GM06990 (cell line): Measurements from ENCODE around the gene FOXM1.
A peak's percentile ranks its signal among the peaks of the same experiment; 100 is the strongest.

Experiments used
- DNase-seq: peaks from one replicate; pipeline ENCODE4 v3.0.0-alpha.2; 2011; ENCODE audit not compliant: insufficient read length; ENCODE audit errors: extremely low read depth
- H3K27me3 ChIP-seq: replicated peaks from 2 replicates; pipeline ENCODE4 v1.6.0; 2011; ENCODE audit warnings: low read length; ENCODE audit not compliant: control insufficient read depth, insufficient read depth
- H3K36me3 ChIP-seq: 2 replicates; pipeline ENCODE4 v1.5.1; 2011; ENCODE audit warnings: low read length; ENCODE audit not compliant: control insufficient read depth, insufficient read depth
- H3K4me3 ChIP-seq: replicated peaks from 2 replicates; pipeline ENCODE4 v1.5.1; 2011; ENCODE audit warnings: low read depth, mild to moderate bottlenecking, control low read depth, low read length
- CTCF ChIP-seq: IDR thresholded peaks from 2 replicates; pipeline ENCODE4 v1.5.1; 2011; ENCODE audit warnings: low read length, control low read depth, mild to moderate bottlenecking, inconsistent platforms; ENCODE audit not compliant: insufficient read depth, poor library complexity, severe bottlenecking

Gene FOXM1

GRCh38 chr12:2895511-2895910 is 18.5 kb upstream of the FOXM1 start:
- TF ChIP-seq CTCF: no peak
- no peaks in the 10 kb centered on the region for H3K27me3 ChIP-seq
- no peaks in the 10 kb centered on the region for H3K36me3 ChIP-seq
- no peak for DNase-seq
- no peak overlapping the region for H3K4me3 ChIP-seq

- DNase-seq: no peak
- H3K4me3 ChIP-seq: no peak overlapping the region
- H3K27me3 ChIP-seq: no peaks in the 10 kb centered on the region
- H3K36me3 ChIP-seq: no peaks in the 10 kb centered on the region
- no peak for TF ChIP-seq CTCF
Observed at GRCh38 chr12:2895051-2895451, 18.1 kb upstream of the FOXM1 start.

GRCh38 chr12:2893007-2893406 is 16.0 kb upstream of the FOXM1 start:
- no peak overlapping the region for H3K4me3 ChIP-seq
- TF ChIP-seq CTCF: no peak
- peaks cover 2% of the 10 kb centered on the region for H3K36me3 ChIP-seq
- H3K27me3 ChIP-seq: no peaks in the 10 kb centered on the region
- no peak for DNase-seq

- no peak overlapping the region for H3K4me3 ChIP-seq
- no peaks in the 10 kb centered on the region for H3K27me3 ChIP-seq
- no peak for DNase-seq
- peaks cover 4% of the 10 kb centered on the region for H3K36me3 ChIP-seq
- TF ChIP-seq CTCF: no peak
Observed at GRCh38 chr12:2892246-2892645, 15.3 kb upstream of the FOXM1 start.

DNA sequence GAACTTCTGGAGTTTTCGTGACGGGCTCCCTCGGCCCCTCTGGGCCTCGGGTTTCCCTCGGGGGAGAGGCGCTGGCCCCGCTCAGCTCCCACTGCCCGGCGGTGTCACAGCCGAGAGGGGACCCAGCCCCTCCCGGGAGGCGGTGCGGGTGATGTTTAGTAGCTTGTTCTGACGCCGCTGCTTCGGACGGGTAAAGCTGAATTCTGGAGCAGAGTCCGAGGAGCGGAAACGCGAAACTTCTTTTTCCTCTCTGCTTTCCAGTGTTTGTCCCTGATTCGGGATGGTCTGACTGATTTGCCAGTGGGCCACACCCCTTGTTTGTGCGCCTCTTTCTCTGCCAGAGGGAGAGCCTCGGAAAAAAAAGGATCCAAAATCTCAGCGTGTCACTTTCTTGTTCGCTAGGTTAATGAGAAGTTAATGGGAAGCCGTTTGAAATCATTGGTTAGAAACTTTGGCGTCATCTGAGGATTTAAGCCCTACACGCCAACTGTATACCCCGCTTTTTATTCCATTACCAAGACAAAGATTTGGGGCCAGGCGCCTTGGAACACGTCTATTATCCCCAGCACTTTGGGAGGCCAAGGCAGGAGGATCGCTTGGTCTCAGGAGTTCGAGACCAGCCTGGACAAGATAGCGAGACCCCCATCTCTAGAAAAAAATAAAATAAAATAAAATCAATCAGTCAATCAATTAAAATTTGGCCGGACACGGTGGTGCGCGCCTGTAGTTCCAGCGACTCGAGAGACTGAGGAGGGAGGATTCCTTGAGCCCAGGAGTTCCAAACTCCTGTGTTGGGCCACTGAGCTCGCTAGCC is 14.5 kb upstream of the FOXM1 start:
- H3K27me3 ChIP-seq: no peaks in the 10 kb centered on the region
- peak overlapping the region; percentile 92 for H3K4me3 ChIP-seq
- H3K36me3 ChIP-seq: peaks cover 4% of the 10 kb centered on the region
- TF ChIP-seq CTCF: no peak
- DNase-seq: no peak
